ENCODE measurements around the gene KIF5A.

DNA sequence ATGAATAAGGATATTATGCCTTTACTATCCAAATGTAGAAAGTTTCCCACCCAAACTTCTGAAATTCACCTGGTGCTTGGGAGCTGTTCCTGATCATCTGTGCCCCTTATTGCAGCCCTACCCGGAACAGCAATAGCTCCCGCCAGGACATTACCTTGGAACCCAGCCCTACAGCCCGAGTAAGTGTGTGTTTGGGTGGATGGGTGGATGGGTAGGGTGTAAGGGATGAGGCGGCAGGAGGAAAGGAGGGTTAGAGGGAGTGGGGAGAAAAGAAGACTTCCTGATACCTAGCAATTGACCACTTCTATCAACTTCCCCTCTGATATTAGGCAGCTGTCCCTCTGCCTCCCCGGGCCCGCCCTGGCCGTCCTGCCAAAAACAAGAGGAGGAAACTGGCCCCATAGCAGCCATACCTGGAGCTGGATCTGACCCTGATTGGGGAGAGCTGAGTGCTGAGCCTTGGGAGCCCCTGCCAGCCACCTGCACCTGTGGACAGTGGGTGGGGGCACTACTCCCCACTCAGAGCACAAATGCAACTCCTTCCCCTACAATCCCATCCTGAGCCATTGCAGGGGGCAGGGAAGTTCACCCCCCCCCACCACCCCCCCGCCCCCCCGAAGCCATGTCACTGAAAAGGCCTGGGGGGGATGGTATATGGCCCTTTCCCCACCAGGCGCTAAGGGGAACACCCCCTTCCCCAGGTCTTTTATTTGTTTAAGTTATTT, 20.9 kb upstream of the KIF5A start:
- TF ChIP-seq TOX (CRISPR knock-in tag; IDR thresholded peaks at IDR 0.05; ENCODE audit: borderline replicate concordance) = no peak
- no peak for TF ChIP-seq ZFP30 (CRISPR knock-in tag; IDR thresholded peaks at IDR 0.05)
- TF ChIP-seq TSHZ2 (CRISPR knock-in tag; IDR thresholded peaks at IDR 0.05) = no peak
- TF ChIP-seq PATZ1 (CRISPR knock-in tag; IDR thresholded peaks at IDR 0.05; ENCODE audit: borderline replicate concordance) = no peak
- no peak for TF ChIP-seq ESRRG (CRISPR knock-in tag; IDR thresholded peaks at IDR 0.05)
- no peak for TF ChIP-seq ZC3H10 (CRISPR knock-in tag; IDR thresholded peaks at IDR 0.05)
- no peak for TF ChIP-seq BACH2 (CRISPR knock-in tag; IDR thresholded peaks at IDR 0.05; ENCODE audit: borderline replicate concordance)
- TF ChIP-seq CSDC2 (CRISPR knock-in tag; IDR thresholded peaks at IDR 0.05) = no peak
- TF ChIP-seq ZNF8 (CRISPR knock-in tag; IDR thresholded peaks at IDR 0.05) = no peak

Data from SK-N-SH treated with all-trans-retinoic acid at 6 μM for 48 hours (cell line).